GM23338 (cell line): ENCODE results near the gene CDC23. TPM values are rescaled to one million over a fixed set of nuclear protein-coding genes. Genes with fewer than 3 reads are reported as not detected.

ENCODE experiments used
- ATAC-seq: fragments of 200-7000 bp; cut with Tn5 transposase; 3 replicates; pipeline ENCODE4 v1.9.1; 2020
- DNase-seq: peaks from one replicate; pipeline ENCODE4 v3.0.0-alpha.2; 2015; ENCODE audit warnings: low spot score
- H2AFZ ChIP-seq: fragments of 200-600 bp; sonication (generic); 2 replicates; pipeline ENCODE4 v1.8.0; 2016; ENCODE audit warnings: antibody characterized with exemption, mild to moderate bottlenecking, moderate library complexity
- H3F3A ChIP-seq: fragments of 200-600 bp; sonication (generic); replicated peaks from 2 replicates; pipeline ENCODE4 v1.8.0; 2017; ENCODE audit warnings: antibody characterized with exemption, mixed run types, low read depth
- H3K27ac ChIP-seq: fragments of 200-600 bp; sonication (generic); 2 replicates; pipeline ENCODE4 v1.6.1; 2016; ENCODE audit warnings: low read depth
- H3K27me3 ChIP-seq: fragments of 200-600 bp; sonication (generic); 2 replicates; pipeline ENCODE4 v1.8.0; 2016; ENCODE audit warnings: mild to moderate bottlenecking, mixed run types, moderate library complexity; ENCODE audit not compliant: insufficient read depth
- H3K36me3 ChIP-seq: fragments of 200-600 bp; sonication (generic); 2 replicates; pipeline ENCODE4 v1.8.0; 2016; ENCODE audit warnings: mild to moderate bottlenecking; ENCODE audit not compliant: insufficient read depth
- H3K4me1 ChIP-seq: fragments of 200-600 bp; sonication (generic); 2 replicates; pipeline ENCODE4 v1.8.0; 2016; ENCODE audit warnings: mild to moderate bottlenecking, moderate library complexity; ENCODE audit not compliant: insufficient read depth
- H3K4me2 ChIP-seq: fragments of 200-600 bp; sonication (generic); 2 replicates; pipeline ENCODE4 v1.7.1; 2017; ENCODE audit warnings: mixed run types
- H3K4me3 ChIP-seq: fragments of 200-600 bp; sonication (generic); 2 replicates; pipeline ENCODE4 v1.6.1; 2016; ENCODE audit warnings: mixed run types
- H3K79me2 ChIP-seq: fragments of 200-600 bp; sonication (generic); replicated peaks from 2 replicates; pipeline ENCODE4 v1.8.0; 2017; ENCODE audit warnings: mild to moderate bottlenecking; ENCODE audit not compliant: insufficient read depth
- H3K9me2 ChIP-seq: fragments of 200-600 bp; sonication (generic); 2 replicates; pipeline ENCODE4 v1.8.0; 2017; ENCODE audit not compliant: insufficient read depth
- H4K20me1 ChIP-seq: fragments of 200-600 bp; sonication (generic); replicated peaks from 2 replicates; pipeline ENCODE4 v1.8.0; 2017; ENCODE audit warnings: mild to moderate bottlenecking; ENCODE audit not compliant: insufficient read depth
- H3K27ac Mint-ChIP-seq: 2 replicates; pipeline ENCODE4 v1.8.0; 2020; ENCODE audit warnings: inconsistent platforms, mild to moderate bottlenecking, moderate library complexity, mixed read lengths
- H3K27me3 Mint-ChIP-seq: 3 replicates; pipeline ENCODE4 v1.8.0; 2022; ENCODE audit warnings: low read depth, mild to moderate bottlenecking, moderate library complexity, mixed read lengths, inconsistent platforms; ENCODE audit not compliant: insufficient read depth, poor library complexity
- H3K36me3 Mint-ChIP-seq: 3 replicates; pipeline ENCODE4 v1.8.0; 2021; ENCODE audit warnings: low read depth, mild to moderate bottlenecking, inconsistent platforms, moderate library complexity, mixed read lengths
- H3K4me1 Mint-ChIP-seq: 3 replicates; pipeline ENCODE4 v1.8.0; 2020; ENCODE audit warnings: mild to moderate bottlenecking, inconsistent platforms, mixed read lengths
- H3K4me3 Mint-ChIP-seq: 3 replicates; pipeline ENCODE4 v1.8.0; 2021; ENCODE audit warnings: moderate library complexity, mild to moderate bottlenecking, inconsistent platforms, mixed read lengths
- H3K9me3 Mint-ChIP-seq: 3 replicates; pipeline ENCODE4 v1.8.0; 2020; ENCODE audit warnings: moderate library complexity, mild to moderate bottlenecking, inconsistent platforms, mixed read lengths
- EZH2 ChIP-seq: fragments of 200-600 bp; sonication (generic); IDR thresholded peaks from one replicate; pipeline ENCODE4 v1.8.0; 2017; ENCODE audit warnings: antibody characterized with exemption, mild to moderate bottlenecking, low read depth; ENCODE audit not compliant: unreplicated experiment
- EZH2phosphoT487 ChIP-seq: fragments of 200-600 bp; sonication (generic); IDR thresholded peaks from one replicate; pipeline ENCODE4 v1.8.1; 2018; ENCODE audit warnings: antibody characterized with exemption; ENCODE audit not compliant: unreplicated experiment
- JUNB ChIP-seq: IDR thresholded peaks from one replicate; pipeline ENCODE4 v1.6.1; 2016; ENCODE audit warnings: antibody characterized with exemption; ENCODE audit not compliant: unreplicated experiment
- NANOG ChIP-seq: IDR thresholded peaks from 2 replicates; pipeline ENCODE4 v1.6.1; 2016; ENCODE audit warnings: antibody characterized with exemption, borderline replicate concordance
- STAT1 ChIP-seq: IDR thresholded peaks from one replicate; pipeline ENCODE4 v1.6.1; 2016; ENCODE audit warnings: antibody characterized with exemption; ENCODE audit not compliant: unreplicated experiment
- polyA plus RNA-seq: library from polyadenylated mRNA; unstranded; fragments of >200 nt; fragmentation: Nextera tagmentation; extraction: Ambion mirVana; gene quantifications from 2 replicates; pipeline ENCODE4 v1.2.1, GENCODE V29; 2016
- total RNA-seq: library from RNA; depleted of rRNA; stranded (reverse); fragments of >200 nt; shearing (Covaris generic); gene quantifications from 2 replicates; pipeline ENCODE4 v1.2.3, GENCODE V29; 2014
- TF ChIP-seq, protein P1 (sequence below): IDR thresholded peaks from 2 replicates; pipeline ENCODE4 v1.6.1; 2016; ENCODE audit warnings: antibody characterized with exemption
- TF ChIP-seq, protein P2 (sequence below): fragments of 250-450 bp; sonication (Bioruptor Pico); IDR thresholded peaks from 2 replicates; pipeline ENCODE4 v1.5.0; 2020; ENCODE audit warnings: mild to moderate bottlenecking, moderate library complexity

The CDC23 gene
- total and polyA plus RNA-seq, 2 experiments from 2014 or later, result 28.0 to 45.9 TPM

DNA sequence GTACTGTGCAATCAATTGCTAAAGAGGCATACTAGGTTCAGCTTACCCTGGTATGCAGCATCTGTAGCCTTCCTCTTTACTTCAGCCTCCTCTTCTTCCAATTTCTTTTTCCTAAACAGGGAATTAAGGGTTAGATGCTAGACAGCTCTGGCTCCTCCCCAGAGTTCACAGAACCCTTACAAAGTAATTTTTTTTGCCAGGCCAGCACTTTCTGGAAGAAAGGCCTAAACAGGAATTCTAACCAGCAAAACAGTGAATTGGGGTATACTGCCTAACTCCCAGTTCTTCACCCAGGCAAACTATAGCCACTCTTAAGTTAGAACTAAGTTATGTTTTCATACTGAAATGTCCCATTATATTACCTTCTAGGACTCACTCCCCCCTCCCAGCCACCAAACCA is 42.8 kb downstream of the CDC23 start:
- ATAC-seq (no peak), DNase-seq (no peak)
- Mint-ChIP-seq H3K4me1 (no peaks in the 10 kb centered on the region), H3K36me3 (peaks cover 88% of the 10 kb centered on the region), H3K27ac (no peak overlapping the region), H3K4me3 (no peak overlapping the region), H3K9me3 (no peaks in the 10 kb centered on the region), H3K27me3 (no peaks in the 10 kb centered on the region)
- Histone ChIP-seq H2AFZ (no peak overlapping the region), H3K79me2 (peaks cover 8% of the 10 kb centered on the region), H3K9me2 (no peaks in the 10 kb centered on the region), H3K36me3 (peaks cover 84% of the 10 kb centered on the region), H3K4me3 (no peak overlapping the region), H4K20me1 (peaks cover 26% of the 10 kb centered on the region), H3F3A (no peaks in the 10 kb centered on the region), H3K4me2 (no peak overlapping the region), H3K27ac (no peak overlapping the region), H3K4me1 (no peaks in the 10 kb centered on the region), H3K27me3 (no peaks in the 10 kb centered on the region)
- TF ChIP-seq, protein P1, sequence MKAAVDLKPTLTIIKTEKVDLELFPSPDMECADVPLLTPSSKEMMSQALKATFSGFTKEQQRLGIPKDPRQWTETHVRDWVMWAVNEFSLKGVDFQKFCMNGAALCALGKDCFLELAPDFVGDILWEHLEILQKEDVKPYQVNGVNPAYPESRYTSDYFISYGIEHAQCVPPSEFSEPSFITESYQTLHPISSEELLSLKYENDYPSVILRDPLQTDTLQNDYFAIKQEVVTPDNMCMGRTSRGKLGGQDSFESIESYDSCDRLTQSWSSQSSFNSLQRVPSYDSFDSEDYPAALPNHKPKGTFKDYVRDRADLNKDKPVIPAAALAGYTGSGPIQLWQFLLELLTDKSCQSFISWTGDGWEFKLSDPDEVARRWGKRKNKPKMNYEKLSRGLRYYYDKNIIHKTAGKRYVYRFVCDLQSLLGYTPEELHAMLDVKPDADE, result no peak
- TF ChIP-seq JUNB (no peak), NANOG (no peak), STAT1 (no peak), EZH2 (no peak), EZH2phosphoT487 (no peak)
- TF ChIP-seq, protein P2, sequence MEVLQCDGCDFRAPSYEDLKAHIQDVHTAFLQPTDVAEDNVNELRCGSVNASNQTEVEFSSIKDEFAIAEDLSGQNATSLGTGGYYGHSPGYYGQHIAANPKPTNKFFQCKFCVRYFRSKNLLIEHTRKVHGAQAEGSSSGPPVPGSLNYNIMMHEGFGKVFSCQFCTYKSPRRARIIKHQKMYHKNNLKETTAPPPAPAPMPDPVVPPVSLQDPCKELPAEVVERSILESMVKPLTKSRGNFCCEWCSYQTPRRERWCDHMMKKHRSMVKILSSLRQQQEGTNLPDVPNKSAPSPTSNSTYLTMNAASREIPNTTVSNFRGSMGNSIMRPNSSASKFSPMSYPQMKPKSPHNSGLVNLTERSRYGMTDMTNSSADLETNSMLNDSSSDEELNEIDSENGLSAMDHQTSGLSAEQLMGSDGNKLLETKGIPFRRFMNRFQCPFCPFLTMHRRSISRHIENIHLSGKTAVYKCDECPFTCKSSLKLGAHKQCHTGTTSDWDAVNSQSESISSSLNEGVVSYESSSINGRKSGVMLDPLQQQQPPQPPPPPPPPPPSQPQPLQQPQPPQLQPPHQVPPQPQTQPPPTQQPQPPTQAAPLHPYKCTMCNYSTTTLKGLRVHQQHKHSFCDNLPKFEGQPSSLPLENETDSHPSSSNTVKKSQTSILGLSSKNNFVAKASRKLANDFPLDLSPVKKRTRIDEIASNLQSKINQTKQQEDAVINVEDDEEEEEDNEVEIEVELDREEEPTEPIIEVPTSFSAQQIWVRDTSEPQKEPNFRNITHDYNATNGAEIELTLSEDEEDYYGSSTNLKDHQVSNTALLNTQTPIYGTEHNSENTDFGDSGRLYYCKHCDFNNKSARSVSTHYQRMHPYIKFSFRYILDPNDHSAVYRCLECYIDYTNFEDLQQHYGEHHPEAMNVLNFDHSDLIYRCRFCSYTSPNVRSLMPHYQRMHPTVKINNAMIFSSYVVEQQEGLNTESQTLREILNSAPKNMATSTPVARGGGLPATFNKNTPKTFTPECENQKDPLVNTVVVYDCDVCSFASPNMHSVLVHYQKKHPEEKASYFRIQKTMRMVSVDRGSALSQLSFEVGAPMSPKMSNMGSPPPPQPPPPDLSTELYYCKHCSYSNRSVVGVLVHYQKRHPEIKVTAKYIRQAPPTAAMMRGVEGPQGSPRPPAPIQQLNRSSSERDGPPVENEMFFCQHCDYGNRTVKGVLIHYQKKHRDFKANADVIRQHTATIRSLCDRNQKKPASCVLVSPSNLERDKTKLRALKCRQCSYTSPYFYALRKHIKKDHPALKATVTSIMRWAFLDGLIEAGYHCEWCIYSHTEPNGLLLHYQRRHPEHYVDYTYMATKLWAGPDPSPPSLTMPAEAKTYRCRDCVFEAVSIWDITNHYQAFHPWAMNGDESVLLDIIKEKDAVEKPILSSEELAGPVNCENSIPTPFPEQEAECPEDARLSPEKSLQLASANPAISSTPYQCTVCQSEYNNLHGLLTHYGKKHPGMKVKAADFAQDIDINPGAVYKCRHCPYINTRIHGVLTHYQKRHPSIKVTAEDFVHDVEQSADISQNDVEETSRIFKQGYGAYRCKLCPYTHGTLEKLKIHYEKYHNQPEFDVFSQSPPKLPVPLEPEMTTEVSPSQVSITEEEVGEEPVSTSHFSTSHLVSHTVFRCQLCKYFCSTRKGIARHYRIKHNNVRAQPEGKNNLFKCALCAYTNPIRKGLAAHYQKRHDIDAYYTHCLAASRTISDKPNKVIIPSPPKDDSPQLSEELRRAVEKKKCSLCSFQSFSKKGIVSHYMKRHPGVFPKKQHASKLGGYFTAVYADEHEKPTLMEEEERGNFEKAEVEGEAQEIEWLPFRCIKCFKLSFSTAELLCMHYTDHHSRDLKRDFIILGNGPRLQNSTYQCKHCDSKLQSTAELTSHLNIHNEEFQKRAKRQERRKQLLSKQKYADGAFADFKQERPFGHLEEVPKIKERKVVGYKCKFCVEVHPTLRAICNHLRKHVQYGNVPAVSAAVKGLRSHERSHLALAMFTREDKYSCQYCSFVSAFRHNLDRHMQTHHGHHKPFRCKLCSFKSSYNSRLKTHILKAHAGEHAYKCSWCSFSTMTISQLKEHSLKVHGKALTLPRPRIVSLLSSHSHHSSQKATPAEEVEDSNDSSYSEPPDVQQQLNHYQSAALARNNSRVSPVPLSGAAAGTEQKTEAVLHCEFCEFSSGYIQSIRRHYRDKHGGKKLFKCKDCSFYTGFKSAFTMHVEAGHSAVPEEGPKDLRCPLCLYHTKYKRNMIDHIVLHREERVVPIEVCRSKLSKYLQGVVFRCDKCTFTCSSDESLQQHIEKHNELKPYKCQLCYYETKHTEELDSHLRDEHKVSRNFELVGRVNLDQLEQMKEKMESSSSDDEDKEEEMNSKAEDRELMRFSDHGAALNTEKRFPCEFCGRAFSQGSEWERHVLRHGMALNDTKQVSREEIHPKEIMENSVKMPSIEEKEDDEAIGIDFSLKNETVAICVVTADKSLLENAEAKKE (CRISPR knock-in tag), result no peak
